GM19455 (cell line): ENCODE measurements around the gene TNFRSF25.
"Not testable (repeated sequence)": the region's sequence is repeated elsewhere in the genome, so short reads cannot be mapped to it uniquely, and the experiment has no call there.

ENCODE experiments used
- ATAC-seq: cut with Tn5 transposase; IDR thresholded peaks from one replicate; pipeline ENCODE4 v1.9.1; 2021; ENCODE audit not compliant: unreplicated experiment

TNFRSF25 gene

DNA sequence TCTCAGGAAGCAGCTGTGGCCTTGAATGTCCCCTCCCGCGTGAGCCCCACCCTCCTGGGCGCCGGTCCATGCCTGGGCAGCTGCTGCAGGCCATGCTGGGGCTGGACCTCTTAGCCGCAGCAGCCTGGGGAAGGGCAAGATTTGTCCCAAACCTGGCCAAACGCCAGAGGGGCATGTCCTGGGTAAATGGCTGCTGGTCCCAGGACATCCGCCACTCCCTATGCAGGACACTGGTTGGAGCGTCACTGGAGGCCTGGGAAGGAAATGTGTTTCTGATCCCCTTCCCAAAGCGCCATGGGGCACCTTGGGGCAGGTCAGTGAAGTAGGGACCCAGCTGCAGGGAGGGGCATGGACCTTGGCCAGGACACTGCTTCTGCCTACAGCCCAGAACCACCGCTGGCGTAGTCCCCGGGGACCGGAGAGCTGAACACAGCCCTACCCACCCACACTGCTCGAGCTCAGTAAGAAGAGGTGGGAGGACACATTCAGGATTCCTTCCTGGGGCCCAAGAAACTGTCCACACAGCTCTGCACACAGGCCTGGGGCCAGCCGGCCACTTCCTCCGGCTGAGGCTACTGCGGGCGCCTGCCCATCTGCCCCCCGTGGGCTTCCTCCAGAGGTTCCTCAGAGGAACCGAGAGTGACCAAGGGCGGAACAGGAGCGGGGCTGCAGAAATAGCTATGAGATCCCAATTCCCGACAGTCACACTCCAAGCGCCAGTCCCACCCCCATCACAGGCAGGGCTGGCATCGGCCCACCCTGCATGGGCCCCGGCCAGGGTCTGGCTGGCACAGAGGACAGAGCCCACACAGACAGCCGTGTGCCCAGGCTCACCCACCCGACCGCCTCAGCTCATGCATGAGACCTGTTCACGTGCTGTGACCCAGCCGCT is 36.3 kb upstream of the TNFRSF25 start:
- ATAC-seq: no peak

- ATAC-seq: no peak
These were observed 35.4 kb upstream of the TNFRSF25 start for GRCh38 chr1:6501279-6501813.

GRCh38 chr1:6500544-6501278 is 34.7 kb upstream of the TNFRSF25 start:
- no peak for ATAC-seq

DNA sequence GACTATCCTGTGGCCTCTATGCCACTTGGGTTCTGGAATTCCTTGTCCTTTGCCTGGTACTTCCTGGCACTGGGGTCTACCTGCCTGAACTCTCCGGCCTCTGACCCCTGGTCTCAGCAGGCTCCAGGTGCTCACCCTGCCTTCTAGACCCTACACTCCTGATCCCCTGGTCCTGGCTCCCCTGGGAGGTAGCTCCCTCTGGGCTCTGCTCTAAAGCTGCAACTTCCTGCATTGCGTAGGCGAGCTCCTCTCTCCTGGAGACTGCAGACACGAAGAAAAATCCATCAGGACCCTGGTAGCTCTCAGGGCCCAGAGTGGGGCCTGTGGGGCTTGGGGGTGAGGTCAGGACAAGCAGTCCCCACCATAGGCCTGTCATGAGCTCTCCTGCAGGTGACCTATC is 33.3 kb upstream of the TNFRSF25 start:
- ATAC-seq: no peak

DNA sequence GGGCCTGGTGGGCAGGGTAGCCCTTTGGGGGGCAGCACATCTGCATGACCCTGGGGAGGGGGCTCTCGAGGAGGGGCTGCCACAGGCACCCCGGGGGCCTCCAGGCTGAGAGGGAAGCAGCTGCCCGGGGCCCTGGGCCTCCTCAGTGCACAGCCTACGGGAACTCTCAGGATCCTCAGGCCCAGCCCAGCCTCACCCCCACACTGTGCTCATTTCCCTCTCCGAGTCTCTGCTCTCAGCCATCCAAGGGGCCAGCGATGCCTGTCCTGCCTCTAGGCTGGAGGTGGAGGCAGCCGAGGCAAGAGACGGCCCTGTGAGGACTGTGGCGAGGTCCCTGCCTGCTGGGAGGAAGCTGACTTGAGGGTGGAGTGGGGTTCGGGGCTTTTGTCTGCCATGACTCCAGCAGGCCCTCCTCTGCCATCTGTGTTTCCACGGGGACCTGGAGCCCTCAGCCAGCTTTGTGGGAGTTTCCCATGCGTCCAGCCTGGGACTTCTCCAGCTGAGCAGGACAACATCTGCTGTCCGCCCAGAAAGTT is 32.7 kb upstream of the TNFRSF25 start:
- ATAC-seq: no peak

- ATAC-seq: no peak
These were observed 32.0 kb upstream of the TNFRSF25 start for GRCh38 chr1:6497867-6498575.

- no peak for ATAC-seq
These were observed 31.4 kb upstream of the TNFRSF25 start for GRCh38 chr1:6497215-6497866.

- no peak for ATAC-seq
These were observed 30.9 kb upstream of the TNFRSF25 start for GRCh38 chr1:6496890-6497214.

GRCh38 chr1:6496365-6496721 is 30.4 kb upstream of the TNFRSF25 start:
- no peak for ATAC-seq

- ATAC-seq: no peak
These were observed 29.8 kb upstream of the TNFRSF25 start for GRCh38 chr1:6495540-6496364.

DNA sequence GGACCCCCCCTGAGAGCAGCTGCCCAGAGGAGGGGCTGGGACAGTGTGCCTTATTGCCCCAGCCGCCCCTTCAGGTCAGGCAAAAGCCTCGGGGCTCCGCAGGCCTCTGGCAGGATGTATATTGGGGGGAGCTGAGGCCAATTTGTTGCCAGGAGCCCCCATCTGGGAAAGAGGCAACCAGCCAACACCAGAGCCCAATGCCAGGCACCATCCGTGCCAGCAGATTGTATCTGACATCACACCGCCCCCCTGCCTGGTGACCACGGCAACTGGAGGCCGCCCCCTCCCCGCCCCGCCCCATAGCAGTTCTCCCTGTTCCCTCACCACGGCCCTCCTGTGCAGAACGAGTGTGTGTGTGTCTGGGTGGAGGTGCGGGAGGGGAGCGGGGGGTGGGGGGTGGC is 29.1 kb upstream of the TNFRSF25 start:
- ATAC-seq: no peak

- no peak for ATAC-seq
These were observed 28.7 kb upstream of the TNFRSF25 start for GRCh38 chr1:6494627-6495026.

DNA sequence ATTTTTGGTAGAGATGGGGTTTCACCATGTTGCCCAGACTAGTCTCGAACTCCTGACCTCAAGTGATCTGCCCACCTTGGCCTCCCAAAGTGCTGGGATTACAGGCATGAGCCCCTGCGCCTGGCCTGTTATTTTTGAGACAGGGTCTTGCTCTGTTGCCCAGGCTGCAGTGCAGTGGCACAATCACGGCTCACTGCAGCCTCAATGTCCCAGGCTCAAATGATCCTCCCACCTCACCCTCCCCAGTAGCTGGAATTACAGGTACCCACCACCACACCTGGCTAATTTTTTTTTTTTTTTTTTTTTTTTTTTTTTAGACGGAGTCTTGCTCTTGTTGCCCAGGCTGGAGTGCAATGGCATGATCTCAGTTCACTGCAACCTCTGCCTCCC is 27.9 kb upstream of the TNFRSF25 start:
- not testable (repeated sequence) for ATAC-seq

- ATAC-seq: no peak
These were observed 26.0 kb upstream of the TNFRSF25 start for GRCh38 chr1:6491966-6492365.

DNA sequence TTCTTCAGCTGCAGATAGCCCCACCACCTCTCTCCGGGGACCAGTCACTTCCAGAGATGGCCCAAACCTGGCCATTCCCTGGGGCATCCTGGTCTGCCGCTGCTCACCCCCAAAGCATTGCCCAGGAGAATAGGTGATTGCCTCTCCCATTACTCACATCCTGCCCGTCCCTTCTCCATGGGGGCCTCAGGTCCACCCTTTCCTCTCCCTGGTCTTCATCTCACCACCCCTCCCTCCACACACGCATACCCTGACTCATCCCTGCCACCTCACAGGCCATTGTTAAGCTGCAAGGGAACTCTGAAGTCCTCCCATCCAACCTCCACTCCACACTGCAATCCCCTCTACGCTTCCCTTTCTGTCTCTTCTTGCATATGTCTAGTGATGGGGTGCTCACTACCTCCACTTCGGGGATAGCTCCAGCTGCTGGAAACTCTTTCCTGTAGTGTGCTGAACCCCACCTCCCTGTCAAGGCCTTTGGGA is 25.5 kb upstream of the TNFRSF25 start, which contains the start of gene PLEKHG5:
PLEKHG5 (minus strand) TSS at position 188 of the 483 bp plus-strand sequence. CDS start 14,096 bp downstream, outside the sequence.
- ATAC-seq: no peak

DNA sequence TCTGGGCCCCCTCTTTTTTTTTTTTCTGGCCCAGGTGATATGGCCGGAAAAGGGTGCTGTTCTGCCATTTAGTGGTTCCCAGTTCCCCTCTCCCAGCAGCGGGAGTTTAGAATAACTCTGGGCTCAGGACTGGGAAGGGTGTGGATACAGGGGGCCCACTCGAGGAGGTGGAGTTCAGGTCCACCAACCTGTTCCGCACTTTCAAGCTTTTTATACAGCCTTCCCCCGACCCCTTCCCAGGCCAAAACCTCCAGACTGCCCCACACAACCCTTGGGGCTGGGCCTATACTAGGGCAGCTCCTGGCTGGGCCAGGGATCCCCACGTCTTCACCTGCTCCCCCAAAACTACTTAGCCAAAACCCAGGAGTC is 25.1 kb upstream of the TNFRSF25 start:
- no peak for ATAC-seq

- ATAC-seq: no peak
These were observed 24.5 kb upstream of the TNFRSF25 start for GRCh38 chr1:6490181-6491080.

GRCh38 chr1:6489799-6490180 is 23.8 kb upstream of the TNFRSF25 start:
- ATAC-seq: peak; percentile 44

- no peak for ATAC-seq
These were observed 23.4 kb upstream of the TNFRSF25 start for GRCh38 chr1:6489383-6489765.
